H1 (cell line): Measurements from ENCODE around the gene MYL7. TPM values are rescaled to one million over a fixed set of nuclear protein-coding genes. Genes with fewer than 3 reads are reported as not detected.

ENCODE experiments used
- CTCF ChIA-PET: fragments of 300-600 bp; sonication (Branson Sonifier 250); formaldehyde crosslinking; loops from one replicate; lab custom pipeline; 2021; ENCODE audit not compliant: partially characterized antibody; lab: Charles Lee
- POLR2A ChIA-PET: fragments of 300-600 bp; sonication (Branson Sonifier 250); formaldehyde crosslinking; loops from one replicate; lab custom pipeline; 2021; ENCODE audit warnings: inconsistent platforms; ENCODE audit not compliant: partially characterized antibody; lab: Charles Lee
- DNase-seq, 2 experiments: peaks; one replicate each; pipeline versions ENCODE4 v3.0.0 to v3.0.0-alpha.2; 2010 to 2022; ENCODE audit warnings: low spot score in 2 of 2, low read depth in 1 of 2, mixed read lengths in 1 of 2
- FAIRE-seq: peaks from 2 replicates; lab custom pipeline; 2011; peaks lifted over from hg19 to GRCh38; lab: Jason Lieb, UNC
- H2AFZ ChIP-seq: 2 replicates; pipeline ENCODE4 v1.8.1; 2012; ENCODE audit warnings: low read length, inconsistent platforms
- H2AK5ac ChIP-seq: 2 replicates; pipeline ENCODE4 v1.6.1; 2013; ENCODE audit warnings: low read depth, low read length
- H2BK120ac ChIP-seq: replicated peaks from 2 replicates; pipeline ENCODE3; 2013; ENCODE audit warnings: low read depth, low read length, inconsistent platforms
- H2BK12ac ChIP-seq: 2 replicates; pipeline ENCODE4 v1.6.1; 2013; ENCODE audit warnings: low read depth, low read length
- H2BK15ac ChIP-seq: 2 replicates; pipeline ENCODE4 v1.6.1; 2013; ENCODE audit warnings: low read length
- H2BK20ac ChIP-seq: 2 replicates; pipeline ENCODE4 v1.6.1; 2013; ENCODE audit warnings: low read length
- H2BK5ac ChIP-seq: 2 replicates; pipeline ENCODE4 v1.6.1; 2013; ENCODE audit warnings: low read depth, low read length
- H3K14ac ChIP-seq: 2 replicates; pipeline ENCODE4 v1.6.1; 2013; ENCODE audit warnings: inconsistent platforms; ENCODE audit not compliant: insufficient read length
- H3K18ac ChIP-seq: 2 replicates; pipeline ENCODE4 v1.6.1; 2013; ENCODE audit warnings: low read length; ENCODE audit errors: extremely low read depth
- H3K23ac ChIP-seq: 2 replicates; pipeline ENCODE4 v1.6.1; 2013; ENCODE audit warnings: inconsistent platforms; ENCODE audit not compliant: insufficient read length
- H3K23me2 ChIP-seq: 2 replicates; pipeline ENCODE4 v1.6.1; 2013; ENCODE audit warnings: low read depth, low read length
- H3K27ac ChIP-seq: 2 replicates; pipeline ENCODE4 v1.6.1; 2011; ENCODE audit warnings: low read depth, low read length, inconsistent platforms
- H3K27me3 ChIP-seq, 4 experiments: replicated peaks in 1 of 4; 1 replicate in 1 of 4; 2 replicates in 3 of 4; pipeline versions ENCODE4 v1.6.1 to v1.8.1; 2011 to 2013; ENCODE audit warnings: low read length in 3 of 4, mild to moderate bottlenecking in 3 of 4, inconsistent platforms in 2 of 4, mixed read lengths in 2 of 4, moderate library complexity in 1 of 4; ENCODE audit not compliant: control insufficient read depth in 3 of 4, insufficient read depth in 3 of 4; ENCODE audit errors: extremely low read depth in 1 of 4
- H3K36me3 ChIP-seq, 4 experiments: 2 replicates each; pipeline versions ENCODE4 v1.6.1 to v1.8.1; 2011 to 2013; ENCODE audit warnings: mild to moderate bottlenecking in 4 of 4, low read length in 3 of 4, moderate library complexity in 2 of 4, control low read depth in 1 of 4, inconsistent platforms in 1 of 4; ENCODE audit not compliant: insufficient read depth in 4 of 4, control insufficient read depth in 2 of 4
- H3K4ac ChIP-seq: replicated peaks from 2 replicates; pipeline ENCODE3; 2013; ENCODE audit warnings: low read length, low read depth, mixed read lengths, inconsistent platforms; ENCODE audit not compliant: insufficient read length
- H3K4me1 ChIP-seq, 4 experiments: replicated peaks in 1 of 4; 1 replicate in 1 of 4; 2 replicates in 3 of 4; pipeline versions ENCODE4 v1.6.1 to v1.8.1; 2011 to 2013; ENCODE audit warnings: low read length in 3 of 4, inconsistent platforms in 2 of 4, mixed read lengths in 1 of 4; ENCODE audit not compliant: insufficient read depth in 4 of 4, control insufficient read depth in 3 of 4
- H3K4me2 ChIP-seq, 2 experiments: 2 replicates each; pipeline versions ENCODE4 v1.6.1 to v1.8.1; 2011 to 2013; ENCODE audit warnings: low read depth in 2 of 2, low read length in 2 of 2, control low read depth in 1 of 2, inconsistent platforms in 1 of 2, mild to moderate bottlenecking in 1 of 2; ENCODE audit not compliant: insufficient read depth in 1 of 2
- H3K4me3 ChIP-seq, 4 experiments: fragments of 200-600, 300-600 bp in 1 of 4; sonication (generic), shearing (Covaris generic), sonication (Bioruptor Twin) in 1 of 4; 2 replicates each; pipeline versions ENCODE4 v1.5.1 to v1.8.1; 2011 to 2016; ENCODE audit warnings: low read length in 4 of 4, low read depth in 3 of 4, control low read depth in 2 of 4, inconsistent platforms in 2 of 4, mild to moderate bottlenecking in 2 of 4, mixed read lengths in 1 of 4, moderate library complexity in 1 of 4; ENCODE audit not compliant: insufficient read depth in 2 of 4; ENCODE audit errors: extremely low read depth in 1 of 4
- H3K56ac ChIP-seq: replicated peaks from 2 replicates; pipeline ENCODE3; 2013; ENCODE audit warnings: low read depth, mild to moderate bottlenecking, mixed read lengths, low read length, inconsistent platforms; ENCODE audit not compliant: insufficient read length
- H3K79me1 ChIP-seq: 2 replicates; pipeline ENCODE4 v1.6.1; 2013; ENCODE audit warnings: low read depth, low read length, control low read depth
- H3K79me2 ChIP-seq, 2 experiments: 2 replicates each; pipeline versions ENCODE4 v1.6.1 to v1.8.1; 2012 to 2013; ENCODE audit warnings: low read length in 2 of 2, mild to moderate bottlenecking in 2 of 2, inconsistent platforms in 1 of 2; ENCODE audit not compliant: insufficient read depth in 2 of 2, control insufficient read depth in 1 of 2
- H3K9ac ChIP-seq, 4 experiments: replicated peaks in 1 of 4; 1 replicate in 1 of 4; 2 replicates in 3 of 4; pipeline versions ENCODE4 v1.6.1 to v1.8.1; 2011 to 2013; ENCODE audit warnings: low read depth in 3 of 4, low read length in 3 of 4, control low read depth in 2 of 4, mild to moderate bottlenecking in 2 of 4, moderate library complexity in 2 of 4, inconsistent platforms in 1 of 4; ENCODE audit errors: extremely low read depth in 1 of 4
- H3K9me3 ChIP-seq, 2 experiments: 2 replicates each; pipeline versions ENCODE4 v1.6.1 to v1.8.1; 2012 to 2013; ENCODE audit warnings: mild to moderate bottlenecking in 2 of 2, moderate library complexity in 2 of 2, control low read depth in 1 of 2, inconsistent platforms in 1 of 2, low read depth in 1 of 2, low read length in 1 of 2, mixed read lengths in 1 of 2; ENCODE audit not compliant: insufficient read depth in 2 of 2
- H4K20me1 ChIP-seq, 2 experiments: replicated peaks in 1 of 2; 2 replicates each; pipeline versions ENCODE3 to v1.8.1; 2011 to 2013; ENCODE audit warnings: inconsistent platforms in 2 of 2, low read length in 2 of 2, mild to moderate bottlenecking in 1 of 2; ENCODE audit not compliant: insufficient read depth in 2 of 2, control insufficient read depth in 1 of 2
- H4K5ac ChIP-seq: 2 replicates; pipeline ENCODE4 v1.6.1; 2013; ENCODE audit warnings: low read length, low read depth, mixed read lengths, inconsistent platforms; ENCODE audit not compliant: insufficient read length
- H4K8ac ChIP-seq: 2 replicates; pipeline ENCODE4 v1.8.0; 2013; ENCODE audit warnings: mild to moderate bottlenecking, moderate library complexity, low read length, inconsistent platforms; ENCODE audit not compliant: insufficient read depth; ENCODE audit errors: extremely low read depth
- H4K91ac ChIP-seq: replicated peaks from 2 replicates; pipeline ENCODE3; 2013; ENCODE audit warnings: low read length, mixed read lengths, inconsistent platforms; ENCODE audit not compliant: insufficient read length
- CBX8 ChIP-seq: fragments of 300-800, 300-1000 bp; sonication (generic); IDR thresholded peaks from 2 replicates; pipeline ENCODE4 v1.7.1; 2016; ENCODE audit warnings: low read depth, low read length, borderline replicate concordance
- E2F6 ChIP-seq: IDR thresholded peaks from 2 replicates; pipeline ENCODE4 v1.6.1; 2012; ENCODE audit warnings: inconsistent platforms
- EZH2 ChIP-seq: fragments of 200-600 bp; sonication (generic); IDR thresholded peaks from 2 replicates; pipeline ENCODE4 v1.7.1; 2012; ENCODE audit warnings: low read depth, mild to moderate bottlenecking, moderate library complexity, low read length, inconsistent platforms; ENCODE audit not compliant: severe bottlenecking
- KDM4A ChIP-seq: IDR thresholded peaks from one replicate; pipeline ENCODE4 v1.7.1; 2012; ENCODE audit warnings: low read depth, mild to moderate bottlenecking, moderate library complexity, low read length, inconsistent platforms; ENCODE audit not compliant: severe bottlenecking
- KDM5A ChIP-seq: fragments of 200-600 bp; IDR thresholded peaks from 2 replicates; pipeline ENCODE4 v1.7.1; 2012; ENCODE audit warnings: mild to moderate bottlenecking, low read length, inconsistent platforms, mixed read lengths
- PHF8 ChIP-seq: fragments of 200-600 bp; sonication (generic); conservative IDR thresholded peaks from 2 replicates; pipeline ENCODE4 v1.7.1; 2012; ENCODE audit warnings: low read depth, mild to moderate bottlenecking, inconsistent platforms, low read length, moderate library complexity
- POLR2A ChIP-seq, 2 experiments: IDR thresholded peaks; 1 replicate in 1 of 2; 2 replicates in 1 of 2; pipeline ENCODE4 v1.6.1; 2011; ENCODE audit warnings: low read depth in 2 of 2, low read length in 2 of 2, mild to moderate bottlenecking in 2 of 2; ENCODE audit errors: control extremely low read depth in 1 of 2
- RNF2 ChIP-seq: fragments of 200-900, 300-1000 bp; sonication (generic); IDR thresholded peaks from 2 replicates; pipeline ENCODE4 v1.7.1; 2016; ENCODE audit warnings: borderline replicate concordance, low read depth, mild to moderate bottlenecking, antibody characterized with exemption, low read length; ENCODE audit not compliant: poor library complexity, severe bottlenecking; ENCODE audit errors: missing control alignments
- TBP ChIP-seq: IDR thresholded peaks from 2 replicates; pipeline ENCODE4 v1.6.1; 2011; ENCODE audit warnings: low read depth, low read length, improper control_type of control experiment
- YY1 ChIP-seq: IDR thresholded peaks from 2 replicates; pipeline ENCODE4 v1.6.1; 2011; ENCODE audit warnings: low read depth, mild to moderate bottlenecking, low read length
- WGBS, 2 experiments: shearing (Covaris generic) in 1 of 2; methylation state at CpG; one replicate each; pipeline versions ENCODE4 v1.1.6 to v1.1.7; 2013 to 2015; ENCODE audit warnings: low lambda C conversion rate in 2 of 2, mixed read lengths in 2 of 2, inconsistent platforms in 1 of 2, low coverage in 1 of 2, missing lambda C conversion rate in 1 of 2; ENCODE audit not compliant: insufficient replicate concordance in 2 of 2, insufficient coverage in 1 of 2, insufficient read length in 1 of 2; ENCODE audit errors: extremely low coverage in 1 of 2, missing lambda C conversion rate in 1 of 2; 5-methylcytosine and 5-hydroxymethylcytosine counted together
- polyA plus RNA-seq, 7 experiments: library from polyadenylated mRNA; depleted of rRNA in 3 of 7; stranded (reverse) in 5 of 7; unstranded in 2 of 7; fragments of >200 nt in 5 of 7; fragments of 200-250 nt in 2 of 7; gene quantifications; 1 replicate in 5 of 7; 2 replicates in 1 of 7; 4 replicates in 1 of 7; pipeline versions ENCODE4 v1.2.1 to v1.2.3, GENCODE V29; 2011 to 2013; ENCODE audit warnings: missing spikeins in 2 of 7, mixed read lengths in 2 of 7
- total RNA-seq: library from RNA; stranded (reverse); fragmentation: NEBNext Ultra II Directional; extraction: Animal tissue kit (Norgen Biotek cat#: 25700); gene quantifications from 2 replicates; pipeline ENCODE4 v1.2.1, GENCODE V29; 2021

The MYL7 gene
- total and polyA plus RNA-seq, 2 of the 8 experiments (the other 6 are each of a cell fraction or from before 2014, with no cell fraction given), result 3.3 to 3.4 TPM

- H4K20me1 ChIP-seq, result peaks cover 6 to 13% of the 10 kb centered on the region in 2 experiments
- FAIRE-seq, result no peak
- no peaks in the 10 kb centered on the region for H3K23me2 ChIP-seq
- no peak overlapping the region for H3K14ac ChIP-seq
- H4K91ac ChIP-seq, result no peak overlapping the region
- no peak overlapping the region for H3K56ac ChIP-seq
- no peak overlapping the region for H2AFZ ChIP-seq
- H3K27ac ChIP-seq, result no peak overlapping the region
- ChIA-PET POLR2A (interaction anchor here (0.6 to 3.4 kb wide), 4 partner anchors 10 to 45 kb away, joined by 3 to 13 read pairs (median 6); partner anchors contain the start of gene AEBP1), CTCF (interaction anchor here (0.6 to 1.7 kb wide), 3 partner anchors 8 to 663 kb away, joined by 3 to 5 read pairs (median 4); no protein-coding TSS in a partner anchor)
- H2BK120ac ChIP-seq, result no peak overlapping the region
- H3K4me3 ChIP-seq, result no peak overlapping the region
- peaks cover 19 to 72% (median 37%) of the 10 kb centered on the region in 4 experiments; a peak in 7 of 8 replicates for H3K36me3 ChIP-seq
- H2BK12ac ChIP-seq, result no peak overlapping the region
- H4K5ac ChIP-seq, result no peak overlapping the region
- H3K4me2 ChIP-seq, result no peak overlapping the region
- H3K4ac ChIP-seq, result no peak overlapping the region
- DNase-seq, result no peak
- H2BK20ac ChIP-seq, result no peak overlapping the region
- no peak overlapping the region for H3K18ac ChIP-seq
- no peak overlapping the region for H3K23ac ChIP-seq
- peaks cover 0 to 6% (median 3%) of the 10 kb centered on the region in 4 experiments; a peak in 3 of 7 replicates for H3K4me1 ChIP-seq
- 92% methylated on average over 18 of the region's 25 CpGs; no CpG with 5 or more reads in 1 of the 2 experiments for WGBS, 2 experiments
- H3K79me2 ChIP-seq, result peaks cover 1 to 8% of the 10 kb centered on the region in 2 experiments; a peak in 2 of 4 replicates
- no peaks in the 10 kb centered on the region for H3K27me3 ChIP-seq
- no peaks in the 10 kb centered on the region for H3K9me3 ChIP-seq
- H4K8ac ChIP-seq, result no peak overlapping the region; the same call in 1 of the 2 replicates
- no peak overlapping the region for H3K9ac ChIP-seq
- peaks cover 8% of the 10 kb centered on the region for H3K79me1 ChIP-seq
- no peak overlapping the region for H2BK15ac ChIP-seq
- H2BK5ac ChIP-seq, result no peak overlapping the region; the same call in 1 of the 2 replicates
- H2AK5ac ChIP-seq, result no peak overlapping the region
- TF ChIP-seq YY1 (no peak), KDM4A (no peak), KDM5A (no peak), TBP (no peak), RNF2 (no peak), CBX8 (no peak), E2F6 (no peak), PHF8 (no peak), EZH2 (no peak), POLR2A (IDR thresholded peaks at IDR 0.05; ENCODE audit: control extremely low read depth in 1 of 2, low read depth in 2 of 2, low read length in 2 of 2) (no peak)
Observed at GRCh38 chr7:44116789-44117666, 24.1 kb downstream of the MYL7 start.
